ENCODE results near the gene ERBB4.
"Not testable (repeated sequence)": the region's sequence is repeated elsewhere in the genome, so short reads cannot be mapped to it uniquely, and the experiment has no call there.

ERBB4 gene

GRCh38 chr2:211722928-211723327 lies 815.7 kb downstream of the ERBB4 start:
- no peak for DNase-seq (ENCODE audit: low read depth)

DNA sequence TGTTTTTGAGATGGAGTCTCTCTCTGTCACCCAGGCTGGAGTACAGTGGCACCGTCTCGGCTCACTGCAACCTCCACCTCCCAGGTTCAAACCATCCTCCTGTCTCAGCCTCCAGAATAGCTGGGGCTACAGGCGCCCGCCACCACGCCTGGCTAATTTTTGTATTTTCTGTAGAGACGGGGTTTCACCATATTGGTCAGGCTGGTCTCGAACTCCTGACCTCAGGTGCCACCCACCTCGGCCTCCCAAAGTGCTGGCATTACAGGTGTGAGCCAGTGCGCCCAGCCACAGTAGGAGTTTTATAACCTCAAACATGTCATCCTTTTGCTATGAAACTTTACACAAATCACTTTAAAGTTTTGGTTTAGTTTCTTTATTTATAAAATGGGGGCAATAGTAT lies 816.7 kb downstream of the ERBB4 start:
- not testable (repeated sequence) for DNase-seq (ENCODE audit: low read depth)

DNA sequence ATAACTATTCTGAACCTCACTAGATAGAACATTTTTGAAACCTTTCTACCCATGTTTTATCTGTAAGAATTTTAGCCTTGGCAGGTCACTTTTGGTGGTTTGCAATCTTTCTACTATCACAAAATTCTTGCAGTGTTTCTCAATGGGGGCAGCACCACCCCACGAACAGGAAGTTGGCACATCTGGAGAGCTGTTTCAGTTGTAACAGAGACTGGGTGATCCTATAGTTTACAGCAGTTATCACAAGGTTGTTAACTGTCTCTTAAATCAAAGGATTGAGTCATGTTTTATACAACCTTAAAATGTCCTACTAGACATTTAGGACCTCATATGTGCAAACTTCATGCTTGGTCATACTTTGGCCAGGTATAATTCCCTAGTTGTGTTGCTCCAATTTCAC lies 829.2 kb downstream of the ERBB4 start:
- DNase-seq (ENCODE audit: low read depth) = no peak

- DNase-seq (ENCODE audit: low read depth) = no peak
These were observed 845.9 kb downstream of the ERBB4 start for GRCh38 chr2:211692689-211693088.

DNA sequence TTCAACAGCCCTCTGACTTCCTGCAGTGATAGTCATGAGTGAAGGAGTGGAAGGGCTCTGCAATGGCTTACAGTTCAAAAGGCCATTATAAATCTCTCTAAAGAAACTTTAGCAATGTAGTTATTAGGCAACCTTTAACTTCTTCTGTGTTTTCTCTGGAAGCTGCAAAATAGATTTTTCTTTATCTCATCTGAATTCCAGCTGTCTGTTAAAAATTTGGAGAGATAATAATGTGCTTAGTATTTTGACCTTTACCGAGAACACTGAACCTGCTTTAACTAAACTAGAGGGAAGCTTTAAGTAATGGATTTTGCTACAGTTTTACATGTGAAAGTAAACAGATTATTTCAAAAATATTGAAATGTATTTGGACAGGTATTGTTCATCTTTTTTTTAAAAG lies 847.9 kb downstream of the ERBB4 start:
- no peak for DNase-seq (ENCODE audit: low read depth)

- DNase-seq (ENCODE audit: low read depth) = no peak
These were observed 850.4 kb downstream of the ERBB4 start for GRCh38 chr2:211688196-211688595.

GRCh38 chr2:211674715-211675114 lies 863.9 kb downstream of the ERBB4 start:
- DNase-seq (ENCODE audit: low read depth) = no peak

- no peak for DNase-seq (ENCODE audit: low read depth)
These were observed 865.3 kb downstream of the ERBB4 start for GRCh38 chr2:211673133-211673905.

GRCh38 chr2:211671977-211672376 lies 866.6 kb downstream of the ERBB4 start:
- no peak for DNase-seq (ENCODE audit: low read depth)

GRCh38 chr2:211665299-211665698 lies 873.3 kb downstream of the ERBB4 start:
- DNase-seq (ENCODE audit: low read depth) = no peak

DNA sequence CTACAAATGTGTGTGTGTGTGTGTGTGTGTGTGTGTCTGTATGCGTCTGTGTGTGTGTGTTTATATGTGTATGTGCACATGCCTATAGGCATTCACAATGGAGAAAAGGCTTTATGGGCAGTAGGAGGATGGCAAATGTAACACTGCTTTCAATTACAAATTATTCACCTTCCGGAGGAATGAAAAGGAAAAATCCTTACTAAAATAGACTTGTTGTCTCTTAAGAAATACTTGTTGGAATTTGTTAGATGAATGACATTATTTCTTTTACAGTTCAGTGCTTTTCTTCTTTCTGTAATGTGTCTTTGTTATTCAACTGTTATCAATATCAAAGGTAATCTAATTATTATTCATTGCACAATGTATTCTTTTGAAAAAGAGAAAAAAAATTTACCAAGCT lies 874.3 kb downstream of the ERBB4 start:
- DNase-seq (ENCODE audit: low read depth) = no peak

DNA sequence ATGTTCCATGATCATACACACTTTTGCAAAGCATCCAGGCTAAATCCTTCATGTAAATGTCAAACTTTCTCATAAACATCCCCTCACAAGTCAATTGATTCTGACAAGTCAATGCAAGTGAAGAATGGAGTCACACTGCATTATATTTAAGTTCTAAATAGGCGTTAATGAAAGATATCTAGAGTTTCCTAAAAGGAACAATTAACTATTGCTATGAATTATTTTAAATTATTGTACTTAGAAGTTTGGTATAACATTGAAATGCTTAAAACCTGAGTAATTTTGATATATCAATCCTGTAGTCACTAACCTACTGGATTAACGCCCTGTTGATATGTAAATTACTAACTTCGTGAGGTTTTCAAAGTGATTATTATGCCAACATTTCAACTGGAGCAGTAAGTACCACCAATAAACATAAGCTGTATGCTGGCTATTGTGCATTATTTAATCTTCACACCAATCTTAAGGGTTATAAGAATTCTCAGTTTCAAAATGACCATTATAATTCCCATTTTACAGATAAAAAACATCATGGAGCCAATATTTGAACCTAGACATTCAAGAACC lies 884.3 kb downstream of the ERBB4 start:
- no peak for DNase-seq (ENCODE audit: low read depth)

- no peak for DNase-seq (ENCODE audit: low read depth)
These were observed 886.3 kb downstream of the ERBB4 start for GRCh38 chr2:211652327-211652726.

DNA sequence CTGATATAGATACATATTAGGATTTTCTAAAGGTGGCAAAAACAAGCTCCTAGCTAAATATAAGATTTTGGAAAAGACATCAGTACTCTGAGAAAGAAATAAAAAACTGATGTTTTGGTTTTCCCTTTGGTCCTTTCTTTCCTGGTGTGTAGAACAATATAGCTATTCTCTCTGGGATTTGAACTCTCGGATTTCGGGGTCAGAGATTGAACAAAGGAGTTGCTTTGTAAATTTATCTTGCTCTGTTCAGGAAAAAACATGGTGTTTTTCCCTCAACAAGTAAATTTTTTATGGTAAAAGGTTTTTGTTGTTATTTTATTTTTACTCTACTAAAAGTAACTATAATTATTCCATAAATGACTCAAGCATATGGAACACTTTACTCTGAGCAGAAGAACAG lies 889.3 kb downstream of the ERBB4 start:
- no peak for DNase-seq (ENCODE audit: low read depth)

DNA sequence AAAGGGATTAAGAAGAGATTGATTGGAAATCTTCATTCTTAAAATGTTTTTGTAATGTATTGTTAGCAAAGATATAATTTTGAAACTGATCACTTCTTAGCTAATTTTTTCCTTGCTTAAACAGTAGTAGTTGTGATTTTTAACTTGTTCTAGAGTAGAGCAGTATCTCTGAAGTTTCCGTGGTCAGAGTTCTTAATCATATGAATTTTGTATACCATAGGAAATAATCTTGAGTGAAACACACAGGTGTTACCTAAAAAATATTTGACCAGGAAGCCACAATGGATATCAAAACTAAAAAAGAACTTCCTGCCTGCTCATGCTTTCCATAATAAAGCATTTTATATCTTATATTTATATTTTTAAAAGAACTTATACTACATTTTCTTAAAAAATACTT lies 907.1 kb downstream of the ERBB4 start:
- no peak for DNase-seq (ENCODE audit: low read depth)

DNA sequence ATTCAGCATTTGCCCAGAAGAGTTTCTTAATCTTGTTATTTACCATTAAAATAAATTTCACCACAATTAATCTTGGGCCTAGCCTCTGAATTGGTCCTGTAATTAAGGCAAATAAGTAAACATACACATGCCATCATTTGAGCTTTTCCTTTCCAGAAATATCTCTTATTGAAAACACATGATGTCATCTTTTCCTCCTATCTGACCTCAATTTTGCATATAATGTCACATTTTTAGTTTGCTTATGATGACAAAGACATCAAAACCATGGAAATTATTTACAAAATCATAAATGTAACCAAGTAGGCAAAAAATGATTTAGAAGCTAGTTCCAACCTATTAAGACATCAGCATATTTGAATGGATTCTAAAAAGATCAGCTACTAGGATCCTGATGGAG lies 915.5 kb downstream of the ERBB4 start:
- DNase-seq (ENCODE audit: low read depth) = no peak

- DNase-seq (ENCODE audit: low read depth) = no peak
These were observed 917.6 kb downstream of the ERBB4 start for GRCh38 chr2:211620986-211621385.

DNA sequence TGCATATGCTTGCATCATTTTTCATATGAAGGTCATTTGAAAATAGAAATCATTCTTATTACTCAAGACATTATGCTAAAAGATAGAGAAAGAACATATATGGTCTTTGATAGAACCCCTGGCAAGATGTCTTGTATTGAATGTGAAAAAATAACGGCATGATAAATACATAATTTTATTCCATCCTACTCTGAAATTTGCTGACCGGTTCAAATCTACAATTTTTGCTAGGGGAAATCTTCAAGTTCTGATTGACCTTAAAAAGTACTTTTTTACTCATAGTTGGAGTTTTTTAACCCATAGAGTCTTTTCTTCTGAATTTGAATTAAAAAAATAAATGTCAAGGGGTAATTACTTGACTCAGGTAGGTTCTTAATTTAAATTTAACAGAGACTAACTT lies 920.8 kb downstream of the ERBB4 start:
- no peak for DNase-seq (ENCODE audit: low read depth)

DNA sequence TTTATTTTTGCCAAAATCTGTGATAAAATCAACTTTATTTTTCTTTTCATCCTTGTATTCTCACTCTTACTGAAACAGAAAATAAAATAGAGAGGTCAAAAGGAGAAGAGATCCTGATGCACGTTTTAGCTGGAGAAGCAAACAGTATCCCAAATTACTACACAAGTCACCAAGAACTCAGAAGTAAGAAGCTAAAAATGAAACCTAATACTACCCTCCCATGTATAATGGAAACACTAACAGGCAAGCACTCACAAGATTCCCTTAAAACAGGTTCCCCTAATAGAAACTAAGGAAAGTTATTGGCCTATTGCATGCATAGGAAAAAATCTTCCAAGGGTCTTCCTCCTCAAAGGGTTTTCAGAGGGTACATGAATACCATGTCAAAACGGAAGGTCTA lies 927.0 kb downstream of the ERBB4 start:
- DNase-seq (ENCODE audit: low read depth) = no peak

GRCh38 chr2:211611061-211611518 lies 927.5 kb downstream of the ERBB4 start:
- DNase-seq (ENCODE audit: low read depth) = no peak

DNA sequence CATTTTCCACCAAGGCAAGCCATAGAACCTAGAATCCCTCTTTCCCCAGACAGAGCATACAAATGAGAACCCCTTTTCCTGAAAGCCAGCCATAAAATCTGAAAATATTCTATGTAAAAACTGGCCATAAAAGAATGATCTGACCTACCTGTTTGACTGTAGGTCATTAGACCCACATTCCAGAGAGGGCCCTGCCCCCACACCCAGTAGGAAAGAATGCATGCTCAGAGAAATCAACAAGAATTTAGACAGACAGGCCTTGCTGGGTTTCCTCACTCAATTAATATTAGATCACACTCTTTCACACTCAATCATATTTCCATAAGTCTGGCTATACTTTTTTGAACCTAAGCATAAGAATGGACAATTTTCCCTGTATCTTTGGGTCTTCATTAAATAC lies 929.5 kb downstream of the ERBB4 start:
- no peak for DNase-seq (ENCODE audit: low read depth)

DNA sequence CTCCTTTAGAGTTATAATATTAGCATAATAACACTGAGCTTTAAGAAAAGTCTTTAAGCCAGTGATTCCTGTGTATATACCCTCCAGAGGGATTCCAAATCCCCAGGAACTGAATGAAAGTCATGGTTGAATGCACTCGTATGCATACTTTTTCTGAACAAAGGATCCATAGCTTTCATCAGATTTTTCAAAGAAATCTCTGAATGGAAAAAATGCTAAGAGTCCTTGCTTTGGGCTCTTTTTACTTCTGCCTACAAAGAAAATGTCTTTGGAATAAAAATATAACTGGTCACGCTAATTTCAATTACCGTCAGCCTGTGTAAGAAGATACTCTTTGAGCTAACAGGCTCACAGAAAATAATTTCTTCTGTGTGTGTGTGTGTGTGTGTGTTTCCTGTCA lies 939.5 kb downstream of the ERBB4 start:
- DNase-seq (ENCODE audit: low read depth) = no peak

DNA sequence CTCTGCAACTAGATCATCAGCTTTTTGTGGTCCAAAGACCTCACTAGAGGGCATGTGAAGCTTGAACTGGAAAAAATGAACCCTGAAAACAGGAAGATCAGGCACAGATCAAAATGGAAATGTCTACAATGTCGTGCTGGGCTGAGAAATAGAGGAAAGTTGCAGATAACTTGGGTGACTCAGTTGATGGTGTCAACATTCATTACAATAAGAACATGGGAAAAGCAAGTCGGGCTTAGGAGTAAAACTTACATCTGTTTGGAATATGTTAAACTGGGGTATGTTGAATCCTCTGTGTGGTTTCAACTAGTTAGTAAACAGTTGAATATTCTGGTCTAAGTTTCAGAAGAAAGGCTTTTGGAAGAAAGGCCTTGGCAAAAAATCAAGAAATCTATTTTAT lies 940.4 kb downstream of the ERBB4 start:
- no peak for DNase-seq (ENCODE audit: low read depth)

- not testable (repeated sequence) for DNase-seq (ENCODE audit: low read depth)
These were observed 946.6 kb downstream of the ERBB4 start for GRCh38 chr2:211592006-211592405.

All from stimulated activated CD8-positive, alpha-beta memory T cell treated with anti-CD3 and anti-CD28 coated beads, Interleukin-7, amount 100 ng/mL, for 24 hours (primary cell).